Mesothelial cell of epicardium (in vitro differentiated cells): ENCODE measurements around the gene ASIC2. TPM values are rescaled to one million over a fixed set of nuclear protein-coding genes. Genes with fewer than 3 reads are reported as not detected.

Experiments
- DNase-seq, 2 experiments: peaks; one replicate each; pipeline ENCODE4 v3.0.0; 2021; ENCODE audit warnings: low spot score in 2 of 2; ENCODE audit not compliant: unreplicated experiment in 2 of 2
- H3K27ac Mint-ChIP-seq: 2 replicates; pipeline ENCODE4 v1.8.0; 2021; ENCODE audit warnings: mixed read lengths
- H3K27me3 Mint-ChIP-seq: 2 replicates; pipeline ENCODE4 v1.8.0; 2021; ENCODE audit warnings: low read depth, mixed read lengths
- H3K36me3 Mint-ChIP-seq: 2 replicates; pipeline ENCODE4 v1.8.0; 2021; ENCODE audit warnings: mixed read lengths
- H3K4me1 Mint-ChIP-seq: 2 replicates; pipeline ENCODE4 v1.8.0; 2021; ENCODE audit warnings: mixed read lengths
- H3K4me3 Mint-ChIP-seq: 2 replicates; pipeline ENCODE4 v1.8.0; 2021; ENCODE audit warnings: mild to moderate bottlenecking, moderate library complexity, mixed read lengths
- H3K9me3 Mint-ChIP-seq: 2 replicates; pipeline ENCODE4 v1.8.0; 2021; ENCODE audit warnings: mixed read lengths
- total RNA-seq: library from RNA; stranded (reverse); gene quantifications from 3 replicates; pipeline ENCODE4 v1.2.1, GENCODE V29; 2021
- TF ChIP-seq, protein P1 (sequence below): fragments of 200-600 bp; sonication (generic); IDR thresholded peaks from one replicate; pipeline ENCODE4 v1.5.0; 2021; ENCODE audit warnings: antibody characterized with exemption; ENCODE audit not compliant: unreplicated experiment

The ASIC2 gene
- total RNA-seq, 1 donor from 2014 or later: 3.4 TPM

GRCh38 chr17:33204156-33204555 lies 88.9 kb downstream of the ASIC2 start:
- no peak overlapping the region for H3K4me3 Mint-ChIP-seq
- TF ChIP-seq, protein P1, sequence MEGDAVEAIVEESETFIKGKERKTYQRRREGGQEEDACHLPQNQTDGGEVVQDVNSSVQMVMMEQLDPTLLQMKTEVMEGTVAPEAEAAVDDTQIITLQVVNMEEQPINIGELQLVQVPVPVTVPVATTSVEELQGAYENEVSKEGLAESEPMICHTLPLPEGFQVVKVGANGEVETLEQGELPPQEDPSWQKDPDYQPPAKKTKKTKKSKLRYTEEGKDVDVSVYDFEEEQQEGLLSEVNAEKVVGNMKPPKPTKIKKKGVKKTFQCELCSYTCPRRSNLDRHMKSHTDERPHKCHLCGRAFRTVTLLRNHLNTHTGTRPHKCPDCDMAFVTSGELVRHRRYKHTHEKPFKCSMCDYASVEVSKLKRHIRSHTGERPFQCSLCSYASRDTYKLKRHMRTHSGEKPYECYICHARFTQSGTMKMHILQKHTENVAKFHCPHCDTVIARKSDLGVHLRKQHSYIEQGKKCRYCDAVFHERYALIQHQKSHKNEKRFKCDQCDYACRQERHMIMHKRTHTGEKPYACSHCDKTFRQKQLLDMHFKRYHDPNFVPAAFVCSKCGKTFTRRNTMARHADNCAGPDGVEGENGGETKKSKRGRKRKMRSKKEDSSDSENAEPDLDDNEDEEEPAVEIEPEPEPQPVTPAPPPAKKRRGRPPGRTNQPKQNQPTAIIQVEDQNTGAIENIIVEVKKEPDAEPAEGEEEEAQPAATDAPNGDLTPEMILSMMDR: no peak
- DNase-seq: no peak
- peaks cover 5% of the 10 kb centered on the region for H3K4me1 Mint-ChIP-seq
- H3K27me3 Mint-ChIP-seq: peaks cover 3% of the 10 kb centered on the region
- H3K9me3 Mint-ChIP-seq: no peaks in the 10 kb centered on the region
- H3K36me3 Mint-ChIP-seq: no peaks in the 10 kb centered on the region
- H3K27ac Mint-ChIP-seq: no peak overlapping the region

DNA sequence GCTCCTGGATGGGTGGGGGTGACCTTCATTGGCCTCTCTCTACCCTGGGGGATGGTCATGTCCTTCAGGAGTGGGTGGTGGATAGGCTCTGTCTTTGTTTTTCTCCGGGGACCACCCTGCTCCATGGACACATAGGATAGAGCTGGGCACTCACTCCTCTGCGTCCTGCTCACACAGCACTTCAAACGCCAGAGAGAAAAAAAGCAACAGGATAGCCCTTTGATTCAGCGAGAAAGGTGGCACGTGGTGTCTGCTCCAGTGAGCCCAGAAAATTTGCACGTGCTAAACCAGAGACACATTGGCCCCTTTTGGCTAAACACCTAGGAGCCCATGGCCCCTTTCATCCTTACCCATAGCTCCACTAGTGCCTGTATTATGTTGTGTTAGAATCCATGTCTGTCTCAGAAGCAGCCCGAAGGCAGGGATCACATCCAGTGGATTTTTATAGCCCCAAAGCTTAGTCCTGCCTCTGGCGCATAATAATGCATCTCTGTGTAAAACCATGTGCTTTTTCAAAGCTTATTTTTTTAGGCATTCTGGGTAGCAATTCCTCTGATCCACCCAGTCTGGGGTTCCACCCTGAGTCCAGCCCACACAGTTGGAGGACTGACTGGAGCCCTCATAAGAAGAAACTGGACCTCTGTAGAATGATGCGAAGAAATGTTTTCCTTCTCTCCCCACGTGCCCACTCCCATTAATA lies 90.1 kb downstream of the ASIC2 start:
- peaks cover 3% of the 10 kb centered on the region for H3K27me3 Mint-ChIP-seq

GRCh38 chr17:33202021-33202420 lies 91.1 kb downstream of the ASIC2 start:
- Mint-ChIP-seq H3K27ac (no peak overlapping the region), H3K36me3 (no peaks in the 10 kb centered on the region), H3K9me3 (no peaks in the 10 kb centered on the region), H3K4me3 (no peak overlapping the region), H3K4me1 (peaks cover 10% of the 10 kb centered on the region), H3K27me3 (peaks cover 3% of the 10 kb centered on the region)
- no peak for DNase-seq
- TF ChIP-seq, protein P1: no peak

More for the DNA sequence above, 90.1 kb downstream of the ASIC2 start:
- Mint-ChIP-seq H3K9me3 (no peaks in the 10 kb centered on the region), H3K4me3 (no peak overlapping the region), H3K4me1 (peaks cover 10% of the 10 kb centered on the region), H3K27ac (no peak overlapping the region), H3K36me3 (no peaks in the 10 kb centered on the region)
- TF ChIP-seq, protein P1: no peak
- no peak for DNase-seq

DNA sequence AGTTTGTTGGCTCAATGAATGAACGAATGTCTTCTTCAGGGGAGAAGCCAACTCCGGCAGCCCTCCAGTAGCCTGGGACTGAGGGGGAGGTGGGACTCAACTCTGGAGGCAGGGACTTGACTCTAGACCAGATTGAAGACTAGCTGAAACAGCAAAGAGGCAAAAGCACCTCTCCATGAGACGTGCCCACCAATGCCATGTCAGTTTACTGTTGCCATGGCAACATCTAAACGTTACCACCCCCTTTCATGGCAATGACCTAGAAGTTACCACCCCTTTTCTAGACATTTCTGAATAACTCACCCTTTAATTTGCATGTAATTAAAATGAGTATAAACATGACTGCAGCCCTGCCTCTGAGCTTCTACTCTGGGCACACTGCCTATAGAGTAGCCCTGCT lies 91.8 kb downstream of the ASIC2 start:
- H3K9me3 Mint-ChIP-seq: no peaks in the 10 kb centered on the region
- DNase-seq: no peak
- H3K4me1 Mint-ChIP-seq: peaks cover 10% of the 10 kb centered on the region
- no peak overlapping the region for H3K27ac Mint-ChIP-seq
- H3K4me3 Mint-ChIP-seq: no peak overlapping the region
- TF ChIP-seq, protein P1: no peak
- no peaks in the 10 kb centered on the region for H3K36me3 Mint-ChIP-seq
- peaks cover 3% of the 10 kb centered on the region for H3K27me3 Mint-ChIP-seq

GRCh38 chr17:33200587-33200986 lies 92.5 kb downstream of the ASIC2 start:
- Mint-ChIP-seq H3K36me3 (no peaks in the 10 kb centered on the region), H3K9me3 (no peaks in the 10 kb centered on the region), H3K4me3 (no peak overlapping the region), H3K27ac (no peak overlapping the region), H3K4me1 (peaks cover 10% of the 10 kb centered on the region), H3K27me3 (peaks cover 3% of the 10 kb centered on the region)
- no peak for DNase-seq
- TF ChIP-seq, protein P1: no peak
